ENCODE measurements around the gene HLA-A.

GRCh38 chr6:29965563-29965872 is 23.2 kb downstream of the HLA-A start:
- TF ChIP-seq POLR2A (IDR thresholded peaks at IDR 0.05) (no peak), CTCF (IDR thresholded peaks at IDR 0.05) (no peak)
